ENCODE data around the gene NPHP4.

The NPHP4 gene

DNA sequence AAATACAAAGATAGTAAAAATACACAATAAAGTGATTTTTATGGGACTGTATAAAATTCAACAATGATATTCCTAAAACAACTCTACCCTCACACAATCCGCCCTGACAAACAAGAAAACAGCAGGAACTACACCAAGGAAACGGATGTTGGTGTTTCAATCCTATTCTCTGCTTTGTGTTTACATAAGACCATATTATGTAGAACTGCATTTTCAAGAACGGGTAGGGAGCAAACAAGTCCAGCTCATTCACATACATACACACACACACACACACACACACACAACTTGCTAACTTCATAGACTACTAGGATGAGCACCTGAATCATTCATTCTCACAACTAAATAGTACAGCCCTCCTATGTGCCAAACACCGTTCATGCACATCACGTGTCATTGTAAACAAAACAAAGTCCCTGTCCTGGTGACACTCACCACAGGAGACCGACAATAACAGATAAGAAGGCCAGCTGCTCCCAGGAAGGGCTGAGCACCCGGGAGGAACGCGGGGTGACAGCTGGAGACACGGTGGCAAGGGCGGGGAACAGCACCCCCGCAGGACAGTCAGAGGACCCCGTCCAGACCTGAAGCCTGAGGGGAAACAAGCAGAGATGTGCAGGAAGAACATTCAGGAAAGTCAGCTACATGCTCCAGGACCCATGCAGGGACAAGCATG, 43.0 kb downstream of the NPHP4 start:
- DNase-seq = no peak

DNA sequence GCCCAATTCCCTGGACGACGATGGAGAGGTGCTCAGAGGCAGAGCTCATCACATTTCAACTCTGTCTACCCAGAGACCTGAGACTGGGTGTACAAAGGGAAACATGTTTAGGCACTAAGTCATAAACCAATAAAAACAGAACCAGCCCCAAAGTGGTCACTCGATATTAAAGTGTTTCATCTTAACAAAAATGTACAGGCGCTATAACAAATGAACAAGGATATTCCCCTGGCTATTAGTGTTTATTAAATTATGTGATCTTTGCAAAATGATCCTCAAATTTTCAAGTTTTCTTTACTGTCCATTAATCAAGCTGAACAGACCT, 43.6 kb downstream of the NPHP4 start:
- no peak for DNase-seq

DNA sequence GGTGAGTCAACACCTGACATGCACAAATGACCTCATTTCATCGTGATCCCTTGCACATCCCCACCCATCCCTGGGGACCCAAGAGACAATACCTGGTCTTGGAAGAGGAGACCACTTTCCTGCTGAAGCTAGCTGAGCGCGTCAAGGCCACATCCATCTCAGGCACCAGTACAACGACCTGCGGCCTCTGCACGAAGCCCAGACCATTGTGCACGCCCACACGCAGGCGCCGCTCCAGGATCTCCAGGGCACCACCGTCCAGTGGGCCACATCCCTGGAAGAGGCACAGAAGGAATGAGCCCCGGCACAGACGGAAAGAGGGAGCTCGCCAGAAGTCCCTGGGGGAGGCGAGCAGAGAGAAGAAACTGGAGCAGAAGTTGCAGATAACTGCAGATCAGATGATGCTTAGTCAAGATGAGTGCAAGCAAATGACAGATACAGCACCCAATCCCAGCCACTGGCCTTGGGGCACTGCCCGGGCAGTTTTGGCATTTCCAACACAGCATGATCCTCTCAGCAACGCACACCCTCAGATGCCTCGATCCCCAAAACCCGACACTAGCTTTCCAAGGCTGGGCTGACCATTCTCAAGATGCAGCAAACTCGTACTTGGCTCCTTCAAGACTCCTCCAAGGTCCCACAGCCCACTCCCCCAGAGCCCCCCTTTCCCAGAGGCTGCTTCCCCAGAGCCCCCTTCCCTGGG, 44.1 kb downstream of the NPHP4 start:
- DNase-seq = no peak

DNA sequence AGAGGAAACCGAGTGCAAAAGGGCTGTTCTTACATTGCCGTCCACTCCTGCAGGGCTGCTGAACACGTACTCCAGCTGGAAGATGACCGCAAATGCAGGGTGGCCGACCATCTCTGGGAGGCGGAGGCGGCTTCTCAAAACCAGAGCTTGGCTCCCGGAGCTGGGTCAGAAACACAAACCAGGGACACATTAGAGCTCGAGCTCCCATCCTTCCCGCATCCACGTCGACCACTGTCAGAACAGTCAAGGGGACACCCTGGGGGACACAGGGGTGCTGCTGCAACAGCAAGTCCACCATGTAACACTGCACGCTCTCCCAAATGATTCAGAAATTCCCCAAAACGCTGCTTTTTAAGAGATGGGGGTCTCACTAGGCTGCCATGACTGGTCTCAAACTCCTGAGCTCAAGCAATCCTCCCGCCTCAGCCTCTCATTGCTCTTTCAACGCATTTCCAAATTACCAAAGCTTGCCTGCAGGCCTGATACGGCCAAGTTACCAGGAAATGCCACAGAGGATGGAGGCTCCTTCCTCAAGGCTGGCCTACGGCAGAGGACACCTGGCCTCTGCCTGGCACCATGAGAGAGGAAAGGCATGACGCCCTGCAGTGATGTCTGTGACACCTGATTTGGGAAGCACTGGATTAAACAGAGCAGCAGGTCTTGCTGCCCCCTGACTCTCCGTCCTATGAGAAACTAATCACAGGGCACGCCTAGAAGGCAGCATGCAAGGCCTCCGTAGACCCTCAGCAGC, 45.0 kb downstream of the NPHP4 start:
- no peak for DNase-seq

DNA sequence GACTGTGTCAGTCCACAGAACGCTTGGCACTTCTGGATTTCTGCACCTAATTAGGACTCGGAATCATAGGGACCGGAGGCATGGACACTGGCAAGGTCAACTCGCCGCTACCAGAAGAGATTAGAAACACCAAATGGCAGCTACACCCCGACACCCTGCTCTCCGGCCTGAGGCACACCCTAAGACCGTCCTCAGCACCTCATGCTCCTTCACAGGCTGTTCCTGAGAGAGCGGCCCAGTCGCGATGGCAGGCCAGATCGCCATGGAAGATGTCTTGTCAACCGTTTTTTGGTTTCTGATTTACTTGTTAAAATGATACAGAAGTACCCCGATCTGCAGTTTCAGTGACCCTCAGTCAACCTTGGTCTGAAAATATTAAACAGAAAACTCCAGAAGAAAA, 46.8 kb downstream of the NPHP4 start:
- no peak for DNase-seq

DNA sequence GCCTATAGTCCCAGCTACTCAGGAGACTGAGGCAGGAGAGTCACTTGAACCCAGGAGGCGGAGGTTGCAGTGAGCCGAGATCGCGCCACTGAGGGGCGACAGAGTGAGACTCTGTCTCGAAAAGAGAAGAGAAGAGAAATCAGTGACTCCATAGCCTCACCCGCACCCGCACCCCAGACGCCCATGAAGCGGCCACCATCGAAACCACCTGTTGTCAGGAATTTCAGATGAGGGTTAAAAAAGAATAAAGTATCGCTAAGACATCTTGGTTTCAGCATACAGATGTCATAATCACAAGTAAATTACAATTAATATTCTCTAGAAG, 47.4 kb downstream of the NPHP4 start:
- no peak for DNase-seq

DNA sequence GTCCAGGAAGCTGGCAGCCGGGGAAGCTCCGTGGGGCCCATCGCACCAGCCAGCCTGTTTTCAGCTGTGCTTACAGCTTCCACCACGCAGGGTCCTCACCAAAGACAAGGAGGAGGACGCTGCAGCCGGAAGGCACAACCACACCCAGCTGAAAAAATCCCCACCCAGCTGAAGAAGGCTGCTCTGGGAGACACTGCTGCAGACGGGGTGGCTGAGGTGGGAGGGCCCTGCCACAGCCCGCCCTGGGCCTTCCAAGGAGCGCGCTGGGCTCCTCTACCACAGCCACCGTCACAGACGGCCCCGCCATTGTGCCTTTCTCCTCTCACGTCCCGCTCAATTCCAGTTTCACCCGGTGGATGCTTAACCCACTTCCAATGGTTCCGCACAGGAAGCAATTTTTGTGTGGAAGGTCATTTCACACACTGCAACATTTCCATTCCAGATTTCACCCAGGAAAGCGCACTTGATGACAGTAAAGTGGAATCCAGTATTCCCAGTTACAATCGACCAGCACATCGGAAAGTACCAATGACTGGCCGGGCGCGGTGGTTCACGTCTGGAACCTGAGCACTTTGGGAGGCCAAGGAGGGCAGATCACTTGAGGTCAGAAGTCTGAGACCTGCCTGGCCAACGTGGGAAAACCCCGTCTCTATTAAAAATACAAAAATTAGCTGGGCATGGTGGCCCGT, 47.9 kb downstream of the NPHP4 start:
- no peak for DNase-seq

DNA sequence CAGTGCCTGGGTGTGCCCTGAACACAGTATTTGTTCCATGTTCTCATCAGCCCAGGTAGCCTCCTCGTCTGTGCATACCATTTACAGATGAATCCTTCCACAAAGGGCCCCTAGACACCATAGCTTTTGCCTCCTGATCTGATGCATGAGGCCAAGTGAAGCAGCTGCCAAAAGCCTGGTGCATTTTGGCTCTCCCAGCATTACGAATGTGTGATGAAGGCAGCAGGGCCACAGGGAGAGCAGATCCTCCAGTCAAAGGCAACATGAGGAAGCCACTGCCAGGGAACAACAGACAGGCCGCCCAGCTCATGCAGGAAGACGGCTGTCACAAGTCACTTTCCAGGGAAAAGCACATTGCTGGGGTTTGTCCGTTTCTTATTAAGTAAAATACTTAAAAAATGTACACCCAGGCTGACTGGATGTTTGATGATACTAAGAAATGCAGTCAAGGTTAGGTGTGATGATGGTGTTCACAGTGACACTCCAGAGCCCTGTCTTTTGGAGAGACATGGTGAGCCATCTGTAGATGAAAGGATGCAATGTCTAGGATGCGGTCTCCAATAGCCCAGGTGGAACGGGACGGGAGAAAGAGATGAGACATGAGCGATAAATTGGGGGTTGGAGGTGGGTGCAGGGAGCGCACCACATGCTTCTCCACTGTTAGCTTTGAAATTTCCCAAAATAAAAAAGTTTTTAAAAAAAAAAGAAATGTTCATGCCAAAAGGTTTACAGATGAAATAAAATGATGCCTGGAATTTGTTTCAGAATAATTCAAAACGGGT, 48.7 kb downstream of the NPHP4 start:
- no peak for DNase-seq

DNA sequence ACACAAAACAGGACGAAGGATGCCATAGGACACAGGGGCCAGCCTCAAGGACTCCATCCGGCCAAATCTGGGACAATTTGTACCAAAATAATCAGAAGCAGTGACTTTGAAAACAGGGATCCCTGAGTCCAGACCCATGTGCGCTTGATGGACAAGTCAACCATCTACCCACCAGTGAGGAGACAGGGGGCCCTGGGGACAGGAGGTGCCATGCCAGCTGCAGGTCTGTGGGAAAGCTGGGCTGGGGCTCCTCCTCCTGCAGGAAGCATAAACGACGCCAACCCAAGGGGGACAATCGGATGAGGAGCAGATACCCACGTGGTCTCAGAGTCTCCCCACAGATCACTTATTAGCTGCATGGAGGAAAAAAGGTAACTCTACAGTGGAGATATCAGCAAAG, 50.6 kb downstream of the NPHP4 start:
- DNase-seq = no peak

DNA sequence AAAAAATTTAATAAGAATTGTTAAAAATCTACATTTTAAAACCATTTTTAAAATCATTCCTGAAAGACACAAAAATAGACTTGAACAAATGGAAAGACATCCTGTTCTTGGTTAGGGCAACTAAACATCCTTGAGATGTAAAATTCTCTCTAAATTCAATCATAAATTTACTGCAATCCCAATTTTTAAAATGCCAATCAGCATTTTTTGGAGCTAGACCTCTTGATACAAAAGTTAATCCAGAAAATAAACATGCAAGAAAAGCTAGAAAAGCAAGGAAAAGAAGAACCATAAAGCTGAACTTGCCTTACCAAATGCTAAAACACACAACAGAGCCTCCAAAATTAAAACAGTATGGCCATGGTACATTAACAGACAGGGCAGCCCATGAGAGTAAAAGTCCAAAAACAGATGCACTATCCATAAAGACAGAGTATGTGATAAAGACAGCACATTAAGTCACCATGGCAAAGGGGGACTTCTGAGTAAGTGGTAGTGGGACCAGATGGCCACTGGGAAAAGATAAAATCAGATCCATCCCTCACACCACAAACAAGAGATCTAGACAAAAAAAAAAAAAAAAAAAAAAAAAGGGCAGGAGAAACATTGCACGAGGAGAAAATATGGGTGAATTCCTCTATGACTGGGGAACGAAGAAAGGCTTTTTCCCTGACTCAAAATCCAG, 51.4 kb downstream of the NPHP4 start:
- no peak for DNase-seq

DNA sequence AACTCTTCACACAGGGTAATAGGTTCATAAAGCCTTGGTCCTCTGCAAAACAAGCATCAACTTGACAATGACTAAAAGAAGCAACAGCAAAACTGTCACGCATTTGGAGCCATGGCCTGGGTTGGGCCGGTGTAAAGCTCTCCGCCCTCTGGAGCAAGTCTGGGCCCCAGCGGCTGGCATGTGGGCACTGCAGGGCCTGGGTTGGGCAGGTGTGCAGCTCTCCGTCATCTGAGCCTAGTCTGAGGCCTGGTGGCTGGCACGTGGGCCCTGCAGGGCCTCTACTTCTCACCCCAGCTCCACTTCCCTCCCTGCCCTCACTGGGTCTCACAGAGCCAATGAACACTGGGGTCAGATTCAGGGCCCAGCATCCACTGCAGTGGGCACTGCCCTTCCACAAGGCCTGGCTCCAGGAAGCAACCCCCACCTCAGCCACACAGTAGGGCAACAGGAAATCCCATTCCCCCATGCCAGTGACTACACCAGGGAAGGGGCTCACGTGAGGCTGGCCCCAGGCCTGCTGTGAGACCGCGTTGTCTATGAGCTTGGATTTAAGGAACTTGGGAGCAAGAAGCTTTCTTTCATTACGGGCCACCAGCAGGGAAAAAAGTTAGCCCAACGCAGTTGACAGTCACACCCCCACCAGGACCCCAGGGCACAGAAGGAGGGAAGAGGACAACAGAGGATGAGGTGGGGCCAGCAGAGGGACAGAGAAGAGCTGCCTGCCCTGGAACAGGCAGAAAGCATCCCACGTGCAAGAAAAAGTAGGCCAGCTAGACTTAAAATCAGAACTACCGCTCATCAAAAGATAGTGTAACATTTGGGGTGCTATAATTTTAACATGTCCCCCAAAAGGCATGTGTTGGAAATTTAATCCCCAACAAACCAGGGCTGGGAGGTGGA, 52.7 kb downstream of the NPHP4 start:
- DNase-seq = no peak

DNA sequence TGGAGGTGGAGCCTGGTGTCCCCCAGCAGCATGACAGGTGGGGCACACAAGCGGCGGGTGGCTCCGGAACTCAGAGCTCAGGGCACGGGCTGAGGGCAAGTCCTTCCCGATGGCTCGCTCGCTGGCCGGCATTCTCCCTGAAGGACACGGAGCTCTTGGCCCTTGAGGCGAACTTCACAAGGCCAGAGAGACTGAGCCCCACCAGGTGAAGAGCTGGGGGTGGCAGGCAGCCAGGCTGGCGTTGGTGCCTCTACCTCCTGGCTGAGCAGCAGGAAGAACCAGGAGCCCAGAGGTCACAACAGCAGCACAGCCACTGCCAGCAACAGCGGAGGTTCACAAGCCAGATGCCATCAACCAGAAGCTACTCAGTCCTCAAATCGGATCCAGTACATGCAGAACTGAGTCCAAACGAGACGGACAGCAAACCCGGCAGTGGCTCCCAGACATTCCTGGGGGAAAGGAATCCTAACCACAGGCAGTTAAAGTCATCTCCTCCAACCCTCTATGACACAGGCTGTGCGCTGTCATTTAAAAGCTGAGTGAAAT, 54.1 kb downstream of the NPHP4 start:
- no peak for DNase-seq

DNA sequence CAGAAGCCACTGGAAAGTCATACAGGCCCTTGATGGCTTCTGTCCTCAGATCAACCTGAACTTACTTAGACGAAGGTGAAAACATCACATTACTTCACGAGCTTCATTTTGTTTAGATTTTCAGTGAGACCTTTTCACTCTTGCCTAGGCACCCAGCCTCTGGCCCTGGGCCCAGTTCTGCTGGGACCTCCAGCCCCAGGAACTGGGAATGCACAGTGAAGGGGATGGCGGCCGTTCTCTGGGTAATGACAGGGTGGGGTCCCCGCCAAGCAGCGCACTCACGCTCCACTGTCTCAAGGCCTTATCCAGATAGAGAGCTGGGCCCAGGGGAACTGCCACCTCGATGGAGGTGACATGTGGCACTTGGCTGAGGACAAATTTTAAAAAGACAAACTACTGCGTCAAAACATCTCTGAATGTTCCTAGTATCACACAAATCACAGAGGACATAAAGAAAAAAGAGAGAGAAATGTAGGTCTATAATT, 54.8 kb downstream of the NPHP4 start:
- no peak for DNase-seq

DNA sequence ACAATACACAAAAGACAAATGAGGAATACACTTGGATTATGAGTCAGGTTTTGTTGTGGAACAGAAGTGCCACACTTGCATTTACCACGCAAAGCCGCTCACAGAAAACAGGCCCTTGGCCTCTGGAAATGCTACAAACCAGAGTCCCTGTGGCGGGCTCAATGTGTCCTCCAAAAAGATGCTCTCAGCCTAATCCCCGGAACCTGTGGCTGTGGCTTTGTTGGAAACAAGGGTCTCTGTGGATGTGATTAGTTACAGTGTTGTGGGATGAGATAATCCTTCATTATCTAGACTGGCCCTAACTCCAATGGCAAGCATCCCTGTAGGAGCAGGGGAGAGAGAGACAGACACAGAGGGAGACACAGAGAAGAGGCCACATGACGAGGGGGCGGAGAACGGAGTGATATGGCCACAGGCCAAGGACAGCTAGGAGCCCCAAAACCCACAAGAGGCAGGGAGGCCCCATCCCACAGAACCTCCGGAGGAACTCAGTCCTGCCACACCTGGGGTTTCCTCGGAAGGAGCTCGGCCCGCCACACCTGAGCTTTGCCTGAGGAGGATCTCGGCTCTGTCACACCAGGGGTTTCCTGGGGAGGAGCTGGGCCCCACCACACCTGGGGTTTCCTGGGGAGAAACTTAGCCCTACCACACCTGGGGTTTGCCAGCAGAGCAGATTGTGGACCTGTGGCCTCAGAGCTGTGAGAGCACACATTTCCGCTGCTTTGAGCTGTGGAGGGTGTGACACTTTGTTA, 55.4 kb downstream of the NPHP4 start:
- no peak for DNase-seq

DNA sequence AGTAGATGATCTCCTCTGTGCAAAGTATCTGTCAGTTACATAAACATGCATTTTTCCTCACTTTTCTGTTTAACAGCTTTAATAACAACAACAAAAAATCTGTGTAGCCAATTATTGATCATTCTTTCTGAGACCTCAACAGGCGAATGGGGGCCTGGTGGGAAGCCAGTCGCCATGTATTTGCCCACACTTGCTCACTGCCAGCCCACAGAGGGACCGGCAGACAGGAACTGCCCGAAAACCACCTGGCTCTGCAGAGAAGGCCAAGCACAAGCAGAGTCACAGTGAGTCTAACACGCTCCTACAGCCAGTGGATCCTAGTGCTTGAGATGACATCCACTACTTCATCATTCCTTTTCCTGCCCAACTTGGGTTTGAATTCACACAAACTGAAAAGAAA, 56.1 kb downstream of the NPHP4 start:
- DNase-seq = no peak

DNA sequence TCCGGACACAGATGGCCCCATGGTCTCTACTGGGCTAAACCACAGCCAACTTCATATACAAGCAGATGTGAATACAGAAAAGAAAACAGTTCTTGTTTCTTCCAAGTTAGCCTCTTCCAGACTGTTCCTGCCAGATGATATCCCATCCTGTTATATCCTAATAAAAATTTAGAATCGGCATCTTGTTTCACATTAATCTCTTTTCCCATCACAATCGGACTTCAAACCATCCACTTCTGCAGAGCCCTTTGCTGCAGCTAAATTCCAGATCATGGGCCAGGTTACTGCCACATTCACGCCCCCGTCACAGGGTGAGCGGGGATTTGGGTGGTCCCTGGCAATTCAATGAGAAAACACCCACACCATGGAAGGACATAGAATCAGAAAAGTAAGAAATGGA, 57.2 kb downstream of the NPHP4 start:
- no peak for DNase-seq

DNA sequence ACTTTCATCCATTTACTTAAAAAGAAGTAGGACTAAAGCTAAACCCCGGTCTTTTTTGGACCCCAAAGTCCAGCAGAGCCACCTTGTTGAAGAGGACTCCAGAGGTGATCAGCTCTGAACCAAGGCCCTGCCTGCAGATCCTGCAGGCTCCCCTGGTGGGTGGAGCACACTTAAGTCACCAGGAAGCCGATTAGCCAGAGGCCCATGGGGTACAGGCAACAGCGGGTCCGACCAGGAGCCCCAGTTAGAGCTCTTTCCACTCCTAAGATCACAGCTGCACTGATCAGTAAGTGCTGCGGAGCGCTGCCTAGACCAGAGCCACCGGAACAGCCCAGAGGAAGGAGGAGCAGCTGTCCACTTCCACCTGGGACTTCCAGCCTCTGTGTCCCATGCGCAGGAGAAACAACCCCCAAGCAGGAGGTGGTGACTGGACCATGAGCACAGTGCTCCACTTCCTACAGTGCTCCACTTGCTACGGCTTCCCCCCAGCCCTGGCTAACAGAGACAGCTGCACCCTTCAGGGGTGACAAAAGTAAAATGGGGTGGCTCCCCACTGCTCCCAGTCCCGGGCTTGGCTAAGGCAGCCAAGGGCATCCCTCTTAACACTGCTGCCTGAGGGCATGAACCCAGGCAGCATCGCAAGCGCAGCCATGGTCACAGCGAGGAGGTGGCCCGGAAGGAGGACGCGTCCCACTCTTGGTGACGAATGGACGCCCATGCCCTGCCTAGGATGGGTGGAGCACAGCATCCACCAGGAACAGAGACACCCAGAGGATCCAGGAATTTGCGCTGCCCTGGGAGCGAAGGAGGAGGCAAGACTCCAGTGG, 58.0 kb downstream of the NPHP4 start:
- no peak for DNase-seq

DNA sequence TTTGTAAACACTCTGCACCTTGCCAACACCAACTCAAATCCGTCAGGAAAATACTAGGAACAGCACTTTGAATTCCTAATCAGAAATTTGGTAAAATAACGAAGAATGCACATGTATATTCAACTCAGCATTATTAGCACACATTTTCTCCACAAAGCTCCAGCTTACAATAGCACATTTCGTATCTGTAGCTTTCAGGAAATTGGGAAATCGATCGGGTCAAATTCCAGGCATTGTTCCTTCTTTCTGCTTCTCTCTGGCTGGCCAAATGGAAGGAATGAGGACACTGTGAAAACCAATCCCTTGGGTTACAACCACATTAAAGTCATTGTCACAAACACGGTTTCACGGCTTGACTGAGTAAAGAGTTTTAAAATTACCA, 58.6 kb downstream of the NPHP4 start:
- no peak for DNase-seq

DNA sequence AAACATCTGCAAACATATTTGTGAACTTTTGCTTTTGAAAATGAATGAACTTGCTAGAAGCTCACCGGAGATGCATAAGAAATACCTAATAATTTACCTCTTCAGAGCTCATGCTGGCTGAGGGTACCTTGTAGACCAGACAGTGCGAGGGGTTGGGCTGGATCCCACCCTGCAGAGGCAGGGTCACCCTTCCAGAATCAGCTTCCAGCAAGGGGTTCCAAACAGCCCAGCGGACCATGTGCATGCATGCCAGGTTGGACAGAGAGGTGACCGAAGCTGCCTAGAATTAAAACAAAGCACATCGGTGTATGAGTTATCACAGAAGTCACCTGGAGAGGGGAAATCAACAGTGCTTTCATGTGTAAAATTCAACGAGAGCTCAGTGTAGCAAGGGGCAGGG, 59.2 kb downstream of the NPHP4 start:
- no peak for DNase-seq

Measured in CD4-positive, alpha-beta T cell treated with Interferon gamma for 1 hour (primary cell).